DMS79 (cell line): ENCODE measurements around the gene COCH.
"Not testable (repeated sequence)": the region's sequence is repeated elsewhere in the genome, so short reads cannot be mapped to it uniquely, and the experiment has no call there.

ENCODE experiments used
- DNase-seq: peaks from one replicate; lab custom pipeline; 2025; lab: John Stamatoyannopoulos, UW

Gene COCH

DNA sequence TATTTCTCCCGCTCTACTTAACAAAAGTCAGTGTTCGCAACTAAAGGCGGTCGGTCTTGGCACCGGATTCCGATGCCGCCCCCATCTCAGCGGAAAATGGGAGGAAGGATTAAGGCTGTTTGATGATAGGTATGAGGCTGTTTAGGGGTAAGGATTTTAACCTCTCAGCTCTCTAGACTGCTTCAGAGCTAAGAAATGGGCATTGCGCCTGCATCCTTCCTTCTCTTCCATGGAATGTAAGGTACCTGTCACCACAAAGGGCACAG is 1.4 kb downstream of the COCH start:
- no peak for DNase-seq

DNA sequence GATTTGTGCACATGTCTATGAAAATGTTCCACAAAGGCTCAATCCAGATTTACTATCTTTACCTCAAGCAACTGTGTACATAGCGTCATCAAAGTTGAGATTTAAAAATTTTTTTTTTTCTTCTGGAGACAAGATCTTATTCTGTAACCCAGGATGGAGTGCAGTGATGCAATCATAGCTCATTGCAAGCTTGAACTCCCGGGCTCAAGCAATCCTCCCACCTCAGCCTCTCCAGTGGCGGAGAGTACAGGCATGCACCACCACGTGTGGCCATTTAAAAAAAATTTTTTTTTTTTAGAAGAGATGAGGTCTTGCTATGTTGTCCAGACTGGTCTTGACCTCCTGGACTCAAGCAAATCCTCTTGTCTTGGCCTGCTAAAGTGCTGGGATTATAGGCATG is 2.3 kb downstream of the COCH start:
- DNase-seq = no peak

DNA sequence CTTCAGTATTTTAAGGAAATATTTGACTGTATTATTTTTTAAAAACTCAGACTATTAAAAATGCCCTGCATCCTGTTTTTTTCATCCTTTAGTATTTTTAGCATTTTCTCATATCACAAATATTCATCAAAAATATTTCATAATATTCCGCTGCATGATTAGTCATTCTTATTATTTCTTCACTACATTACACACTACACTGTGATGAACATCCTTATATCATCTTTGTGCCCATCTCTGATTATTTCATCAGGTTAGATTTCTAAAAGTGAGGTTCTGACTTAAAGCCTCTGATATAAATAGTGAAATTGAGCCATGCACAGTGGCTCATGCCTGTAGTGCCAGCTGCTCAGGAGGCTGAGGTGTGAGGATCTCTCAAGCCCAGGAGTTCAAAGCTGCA is 8.1 kb downstream of the COCH start:
- no peak for DNase-seq

DNA sequence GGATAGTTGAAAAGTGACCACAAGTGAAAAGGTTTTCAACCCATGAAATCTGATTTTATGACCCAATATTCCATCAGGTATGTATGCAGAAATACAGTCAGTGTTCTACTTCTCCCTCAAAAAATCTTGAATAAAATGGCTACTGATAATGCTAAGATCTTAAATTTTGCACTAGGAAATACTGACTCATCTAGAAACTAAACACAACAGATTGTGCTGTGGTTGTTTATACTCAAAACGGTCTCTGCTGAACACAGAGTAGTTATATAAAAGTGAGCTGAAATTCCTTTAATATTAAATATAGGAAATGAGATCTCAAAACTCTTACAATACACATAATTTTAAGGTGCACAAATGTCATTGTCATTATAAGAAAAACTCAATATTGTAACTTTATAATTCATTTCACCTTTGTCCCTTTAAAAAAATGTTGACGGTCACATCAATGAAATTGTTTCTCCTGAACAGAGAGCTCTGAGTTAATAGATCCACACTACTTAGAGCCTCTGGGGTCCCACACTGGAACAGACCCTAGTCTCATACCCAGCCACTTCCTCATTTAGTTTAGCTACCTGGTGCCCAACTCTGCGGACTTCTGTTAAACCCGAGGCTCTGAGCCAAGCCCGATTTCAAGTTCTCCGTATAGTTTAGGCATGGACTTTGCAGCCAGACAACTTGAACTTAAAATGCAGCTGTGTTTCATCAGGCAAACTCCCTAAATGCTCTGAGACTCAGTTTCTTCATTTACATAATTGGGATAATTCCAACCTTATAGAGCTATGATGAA is 9.3 kb downstream of the COCH start:
- no peak for DNase-seq

DNA sequence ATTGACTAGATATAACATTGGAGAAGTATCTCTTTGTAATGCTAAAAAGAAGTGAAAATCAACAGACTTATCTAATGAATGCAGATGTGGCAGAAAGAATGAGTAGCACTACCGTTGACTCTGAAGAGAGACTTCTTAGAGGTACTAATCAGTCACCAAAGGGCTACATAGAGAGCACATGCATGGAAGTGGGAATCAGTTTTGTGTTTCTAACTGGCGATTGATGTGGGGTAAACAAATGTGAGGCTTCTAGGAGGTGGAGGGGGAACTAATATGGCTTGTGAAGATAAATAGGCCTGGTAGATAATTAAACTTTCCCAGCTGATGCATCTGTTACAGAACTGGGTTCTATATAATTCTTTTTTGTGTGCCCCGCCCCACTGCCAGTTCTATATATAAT is 10.5 kb downstream of the COCH start:
- DNase-seq = no peak

DNA sequence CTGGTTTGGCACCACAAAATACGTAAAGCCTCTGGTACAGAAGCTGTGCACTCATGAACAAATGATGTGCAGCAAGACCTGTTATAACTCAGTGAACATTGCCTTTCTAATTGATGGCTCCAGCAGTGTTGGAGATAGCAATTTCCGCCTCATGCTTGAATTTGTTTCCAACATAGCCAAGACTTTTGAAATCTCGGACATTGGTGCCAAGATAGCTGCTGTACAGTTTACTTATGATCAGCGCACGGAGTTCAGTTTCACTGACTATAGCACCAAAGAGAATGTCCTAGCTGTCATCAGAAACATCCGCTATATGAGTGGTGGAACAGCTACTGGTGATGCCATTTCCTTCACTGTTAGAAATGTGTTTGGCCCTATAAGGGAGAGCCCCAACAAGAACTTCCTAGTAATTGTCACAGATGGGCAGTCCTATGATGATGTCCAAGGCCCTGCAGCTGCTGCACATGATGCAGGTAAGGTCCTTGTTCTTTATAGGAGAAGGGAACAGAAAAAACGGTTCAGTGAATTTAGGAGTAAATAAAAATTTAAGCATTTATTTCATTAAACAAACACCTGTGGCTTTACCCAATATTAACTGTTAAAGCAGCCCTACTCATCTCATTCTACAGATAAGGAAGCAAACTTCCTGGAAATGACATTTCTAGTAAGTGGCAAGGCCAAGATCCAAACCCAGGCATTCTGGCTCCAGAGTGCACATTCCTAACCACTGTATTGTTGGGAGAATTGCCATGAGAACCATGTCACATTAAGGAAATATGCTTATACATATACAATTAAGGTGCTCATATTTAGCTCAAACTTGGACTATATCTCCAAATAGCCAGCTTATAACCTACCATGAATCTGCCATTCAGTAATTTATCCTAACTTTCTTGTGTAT is 11.7 kb downstream of the COCH start:
- DNase-seq = no peak

DNA sequence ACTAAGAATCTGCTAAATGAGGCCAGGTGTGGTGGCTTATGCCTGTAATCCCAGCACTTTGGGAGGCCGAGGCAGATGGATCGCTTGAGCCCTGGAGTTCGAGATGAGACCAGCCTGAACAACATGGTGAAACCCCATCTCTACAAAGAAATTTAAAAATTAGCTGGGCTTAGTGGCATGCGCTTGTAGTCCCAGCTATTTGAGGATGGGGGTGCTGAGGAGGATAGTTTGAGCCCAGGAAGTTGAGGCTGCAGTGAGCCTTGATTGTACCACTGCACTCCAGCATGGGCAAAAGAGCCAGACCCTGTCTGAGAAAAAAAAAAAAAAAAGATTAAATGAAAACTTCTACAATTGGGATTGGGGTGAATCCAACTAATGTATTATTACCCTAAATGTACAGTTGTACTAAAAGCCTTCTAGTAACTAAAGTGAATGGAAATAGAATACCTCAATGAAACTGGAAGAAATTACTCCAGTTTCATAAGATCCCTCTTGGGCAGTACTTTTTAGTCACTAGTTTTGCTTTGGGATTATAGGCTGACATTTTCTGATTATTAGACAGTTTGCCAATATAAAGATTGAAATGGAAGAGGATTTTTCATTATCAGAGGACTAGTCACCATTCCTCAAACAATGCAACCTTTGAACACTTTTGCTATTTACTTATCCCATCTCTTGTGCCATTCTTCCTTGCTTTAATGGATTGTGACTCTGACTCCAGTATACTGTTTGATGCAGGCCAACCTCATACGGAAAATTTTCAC is 14.3 kb downstream of the COCH start:
- DNase-seq = no peak

DNA sequence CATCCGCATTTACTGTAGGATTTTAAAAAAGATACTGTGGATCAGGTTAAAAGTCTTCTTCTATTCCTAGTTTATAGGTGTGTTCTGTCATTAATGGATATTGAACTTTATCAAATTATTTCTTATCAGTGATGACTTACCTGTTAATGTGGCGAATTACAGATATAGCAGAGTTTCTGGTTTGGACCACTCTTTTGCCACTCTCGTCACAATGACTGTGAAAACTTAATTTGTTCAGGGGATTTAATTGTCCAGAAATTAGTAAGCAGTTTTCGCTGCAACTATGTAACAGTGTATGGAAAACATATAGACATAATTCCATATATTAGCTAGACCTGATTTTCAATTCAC is 14.9 kb downstream of the COCH start:
- DNase-seq = no peak

DNA sequence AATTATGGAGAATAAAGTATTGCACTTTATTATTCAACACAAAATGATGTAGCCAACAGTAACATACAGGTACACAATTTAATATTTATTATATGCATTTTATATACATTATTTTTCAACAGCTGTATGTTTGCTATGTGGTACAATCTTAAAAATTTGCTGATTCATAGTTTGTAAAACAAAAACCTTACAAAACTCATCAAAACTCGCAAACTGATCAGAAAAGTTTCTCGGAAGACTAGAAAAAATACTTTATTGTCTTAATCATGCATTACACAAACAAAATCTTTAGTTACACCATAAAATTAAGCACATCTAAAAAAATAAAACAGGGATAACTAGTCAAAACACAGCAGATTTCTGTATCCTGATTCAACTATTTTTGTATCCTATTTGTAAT is 19.5 kb downstream of the COCH start:
- DNase-seq = no peak

DNA sequence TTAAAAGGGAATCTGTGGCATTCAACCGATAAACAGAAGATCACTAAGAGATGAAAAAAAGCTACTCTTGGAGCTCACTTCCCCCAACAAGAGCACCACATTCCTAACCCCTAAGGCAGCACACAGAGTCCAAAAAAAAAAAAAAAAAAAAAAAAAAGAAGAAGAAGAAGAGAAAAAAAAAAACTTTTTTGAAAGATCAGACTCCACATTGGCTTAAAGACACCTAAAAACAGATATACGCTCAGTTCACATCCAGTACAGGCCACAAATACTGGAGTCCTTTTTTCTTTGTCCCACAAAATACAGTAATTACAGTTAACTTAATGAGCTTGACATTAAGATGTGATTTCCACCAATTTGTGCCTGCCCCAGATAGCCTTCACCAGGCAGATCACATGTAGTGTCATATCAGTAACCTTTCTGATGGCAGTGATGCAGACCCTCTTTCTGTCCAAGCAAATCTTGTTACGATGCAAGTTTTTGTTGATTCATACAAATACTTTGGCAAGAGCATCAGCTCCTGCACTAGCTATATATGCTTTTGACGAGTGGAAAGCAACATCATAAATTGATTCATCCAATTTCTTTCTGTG is 20.7 kb downstream of the COCH start:
- no peak for DNase-seq

DNA sequence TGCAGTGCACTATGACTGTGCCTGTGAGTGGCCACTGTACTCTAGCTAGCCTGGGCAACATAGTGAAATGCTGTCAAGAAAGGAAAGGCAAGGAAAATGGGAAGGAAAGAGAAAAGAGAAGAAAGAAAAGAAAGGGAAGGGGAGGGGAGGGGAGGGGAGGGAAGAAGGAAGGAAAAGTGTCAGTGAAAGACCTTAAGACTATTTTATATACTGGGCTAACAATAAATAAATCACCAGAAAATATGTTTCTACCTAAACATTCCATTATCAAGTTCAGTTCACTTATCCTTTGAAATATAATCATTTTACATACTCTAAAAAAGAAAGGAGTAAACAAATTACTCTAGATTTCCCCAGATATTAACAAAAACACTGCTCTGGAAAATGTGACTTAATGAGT is 22.1 kb downstream of the COCH start:
- DNase-seq = no peak

DNA sequence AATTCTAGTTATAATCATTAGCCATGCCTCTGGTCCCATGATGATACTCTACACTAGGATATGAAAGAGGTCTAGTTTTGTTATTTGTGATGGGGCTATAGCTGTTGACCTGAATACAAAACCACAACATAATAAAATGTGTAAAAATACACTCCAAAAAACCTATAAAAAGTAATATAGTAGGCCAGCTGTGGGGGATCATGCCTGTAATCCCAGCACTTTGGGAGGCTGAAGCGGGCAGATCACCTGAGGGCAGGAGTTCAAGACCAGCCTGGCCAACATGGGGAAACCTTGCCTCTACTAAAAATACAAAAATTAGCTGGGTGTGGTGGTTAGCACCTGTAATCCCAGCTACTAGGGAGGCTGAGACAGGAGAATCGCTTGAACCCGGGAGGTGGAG is 22.8 kb downstream of the COCH start:
- not testable (repeated sequence) for DNase-seq

DNA sequence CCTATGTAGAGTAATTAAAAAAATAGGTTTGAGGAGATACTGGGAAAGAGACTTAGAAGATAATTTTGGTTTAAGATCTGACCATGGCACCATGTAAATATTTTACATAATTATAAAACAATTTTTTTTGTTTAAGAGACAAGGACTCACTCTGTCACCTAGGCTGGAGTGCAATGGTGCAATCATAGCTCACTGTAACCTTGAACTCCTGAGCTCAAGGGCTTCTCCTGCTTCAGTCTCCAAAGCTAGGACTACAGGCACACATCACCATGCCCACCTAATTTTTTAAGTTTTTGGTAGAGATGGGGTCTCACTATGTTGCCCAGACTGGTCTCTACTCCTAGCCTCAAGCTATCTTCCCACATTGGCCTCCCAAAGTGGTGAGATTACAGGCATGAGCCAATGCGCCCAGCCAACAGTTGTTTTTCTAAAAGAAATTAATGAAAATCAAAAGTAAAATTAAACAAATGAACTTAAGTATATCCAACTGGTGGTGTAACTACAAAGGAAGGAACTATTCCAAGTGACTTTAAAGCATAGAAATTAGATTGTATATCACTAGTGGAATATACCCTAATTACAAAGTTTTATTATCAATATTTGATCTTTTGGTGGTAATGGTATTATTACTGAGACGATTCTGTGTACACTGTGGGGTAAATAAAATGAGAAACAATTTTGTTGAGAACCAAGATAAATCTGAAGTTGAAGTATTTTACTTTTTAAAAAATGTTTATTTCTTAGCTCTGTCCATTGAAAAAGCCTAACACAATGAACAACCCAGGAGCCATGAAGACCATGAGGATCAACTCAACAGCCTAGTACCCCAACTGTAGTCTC is 29.1 kb downstream of the COCH start:
- DNase-seq = no peak

DNA sequence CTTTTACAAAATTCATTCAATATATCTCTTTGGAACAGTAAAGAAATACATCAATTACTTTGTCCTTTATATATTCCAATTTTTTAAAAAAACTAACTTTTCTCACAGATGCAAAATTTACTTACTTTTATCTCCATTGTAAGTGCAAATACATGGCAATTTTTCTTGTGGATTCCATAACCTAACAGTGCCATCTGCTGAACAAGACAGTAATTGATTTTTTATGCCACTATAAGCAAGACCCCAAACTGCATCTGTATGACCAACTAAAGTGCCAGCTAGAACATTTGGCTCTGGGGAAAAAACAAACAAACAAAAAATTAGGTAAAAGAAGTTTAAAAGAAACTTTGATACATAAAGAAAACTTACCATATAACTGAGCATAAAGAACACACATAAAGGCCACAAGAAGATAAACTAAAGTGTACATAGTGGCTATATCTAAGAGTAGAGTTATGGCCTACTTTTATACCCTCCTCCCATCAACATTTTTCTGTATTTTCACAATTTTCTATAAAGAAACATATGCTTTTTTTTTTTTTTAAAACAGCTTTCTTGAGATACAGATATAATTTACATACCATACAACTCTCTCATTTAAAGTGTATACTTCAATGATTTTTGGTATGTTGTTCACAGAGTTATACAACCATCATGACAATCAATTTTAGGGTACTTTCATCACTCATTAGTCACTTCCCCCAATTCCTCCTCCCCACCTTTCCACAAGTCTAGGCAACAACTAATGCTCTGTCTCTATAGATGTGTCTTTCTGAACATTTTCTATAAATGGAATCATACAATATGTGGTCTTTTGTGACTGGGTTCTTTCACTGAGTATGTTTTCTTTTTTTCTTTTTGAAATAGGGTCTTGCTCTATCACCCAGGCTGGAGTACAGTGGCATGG is 32.6 kb downstream of the COCH start:
- peak; percentile 2 for DNase-seq

DNA sequence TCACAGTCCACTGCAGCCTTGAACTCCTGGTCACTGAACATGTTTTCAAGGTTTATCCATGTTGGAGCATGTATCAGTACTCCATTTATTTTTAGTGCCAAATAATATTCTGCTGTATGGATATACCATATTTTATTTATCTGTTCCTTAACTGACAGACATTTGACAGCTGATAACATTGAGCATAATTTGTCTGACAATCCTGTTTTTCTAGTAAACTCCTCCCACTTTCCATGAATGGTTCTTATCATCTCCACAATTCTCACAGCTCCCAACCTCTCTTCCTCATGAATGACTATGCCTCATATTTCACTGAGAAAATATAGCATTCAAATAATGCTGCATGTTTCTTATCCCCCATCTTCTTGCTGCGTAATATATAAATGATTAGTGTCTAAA is 33.3 kb downstream of the COCH start:
- no peak for DNase-seq

DNA sequence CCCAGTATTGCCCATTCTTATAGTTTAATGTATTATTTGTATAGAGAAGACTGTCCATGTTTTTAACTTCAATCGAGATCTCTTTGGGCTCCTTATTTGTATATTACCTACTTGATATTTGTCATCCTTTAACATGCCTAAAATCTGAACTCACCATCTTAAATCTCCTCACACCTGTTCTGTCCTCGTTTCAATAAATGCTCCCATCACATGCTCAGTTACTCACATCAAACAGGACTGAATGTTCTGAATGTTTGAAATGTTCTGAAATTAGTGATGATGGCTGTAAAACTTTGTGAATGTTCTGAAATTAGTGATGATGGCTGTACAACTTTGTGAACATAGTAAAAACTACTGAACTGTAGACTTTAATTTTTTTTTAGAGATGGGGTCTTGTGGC is 34.5 kb downstream of the COCH start:
- no peak for DNase-seq

DNA sequence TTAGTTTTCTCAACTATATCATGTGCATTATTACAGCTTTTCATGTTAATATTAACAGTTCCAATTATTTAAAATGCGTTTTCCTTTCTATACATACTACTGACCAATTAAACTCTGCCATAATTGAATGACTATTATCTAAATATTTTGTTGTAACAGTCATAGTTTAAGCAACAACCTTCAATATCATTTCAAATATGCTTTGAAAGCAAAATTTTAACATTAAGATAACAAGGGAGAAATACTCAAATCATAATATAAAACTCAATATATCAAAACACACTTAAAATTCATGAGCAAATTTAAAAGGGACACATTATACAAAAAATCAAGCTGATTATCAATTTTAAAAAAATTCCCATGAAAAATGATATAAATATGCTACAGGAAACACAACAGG is 40.5 kb downstream of the COCH start:
- no peak for DNase-seq

DNA sequence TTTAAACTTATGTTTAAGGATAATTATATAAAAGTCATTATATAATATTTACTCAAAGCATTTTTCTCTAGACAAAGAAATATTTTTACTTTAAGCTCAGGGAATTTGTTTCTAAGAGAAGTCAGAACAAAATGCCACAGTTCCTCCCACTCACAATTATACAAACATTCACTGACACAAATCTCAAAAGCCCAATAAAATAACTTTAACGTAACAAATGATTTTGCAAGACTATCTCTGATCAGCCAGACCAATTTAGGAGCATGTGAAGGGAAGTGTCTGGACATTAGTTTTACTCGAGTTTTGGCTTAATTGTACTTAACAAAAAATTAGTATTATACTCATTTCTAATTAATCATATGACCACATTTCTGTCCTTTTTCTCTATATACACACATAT is 41.2 kb downstream of the COCH start:
- DNase-seq = no peak

DNA sequence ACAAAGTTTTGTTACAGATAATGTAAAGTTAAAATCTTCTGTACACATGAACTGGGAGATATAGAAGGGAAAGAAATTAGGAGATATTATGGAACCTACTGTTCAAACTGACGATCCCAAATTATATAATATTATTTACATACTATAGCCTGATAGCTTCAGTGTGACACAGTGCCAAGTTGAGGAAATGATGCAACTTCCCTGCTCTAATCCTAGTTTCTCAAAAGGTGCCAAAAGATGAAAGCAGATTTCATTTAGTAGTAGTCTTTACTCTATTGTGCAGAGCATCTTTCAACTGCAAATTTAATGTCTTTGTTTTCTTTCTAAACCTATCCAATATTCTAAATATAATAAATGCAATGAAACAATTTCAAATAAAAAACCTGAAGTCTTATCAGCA is 46.9 kb downstream of the COCH start:
- no peak for DNase-seq

DNA sequence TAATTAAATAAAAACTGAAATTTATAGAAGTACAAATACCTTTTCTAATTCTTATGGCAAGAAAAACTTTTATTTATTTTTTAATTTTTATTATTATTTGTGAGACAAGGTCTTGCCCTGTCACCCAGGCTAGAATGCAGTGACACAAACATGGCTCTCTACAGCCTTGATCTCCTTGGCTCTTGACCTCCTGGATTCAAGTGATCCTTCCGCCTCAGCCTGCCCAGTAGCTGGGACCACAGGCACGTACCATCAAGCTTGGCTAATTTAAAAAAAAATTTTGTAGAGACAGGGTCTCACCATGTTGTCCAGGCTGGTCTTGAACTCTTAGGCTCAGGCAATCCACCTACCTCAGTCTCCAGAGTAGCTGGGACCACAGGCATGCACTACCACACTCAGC is 47.4 kb downstream of the COCH start:
- no peak for DNase-seq

DNA sequence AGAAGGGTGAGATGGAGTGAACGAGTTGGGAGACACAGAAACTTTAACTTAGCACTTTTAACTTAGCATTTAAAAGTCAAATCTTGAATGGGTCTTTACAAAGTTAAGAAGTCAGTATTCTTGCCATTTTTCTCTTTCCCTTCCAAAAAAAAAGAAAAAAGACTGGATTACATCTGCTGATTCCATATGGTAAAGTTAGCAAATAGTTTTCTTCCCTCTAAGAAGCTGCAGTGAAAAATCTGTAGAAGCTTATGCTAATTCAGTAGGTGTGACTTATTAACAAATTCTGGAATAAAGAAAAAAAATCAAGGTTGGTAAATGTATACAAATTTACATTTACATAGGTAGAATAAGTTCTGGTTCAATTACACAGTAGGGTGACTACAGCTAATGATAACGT is 50.9 kb downstream of the COCH start:
- DNase-seq = no peak
